ENCODE measurements around the gene TNNC1.

TNNC1 gene

DNA sequence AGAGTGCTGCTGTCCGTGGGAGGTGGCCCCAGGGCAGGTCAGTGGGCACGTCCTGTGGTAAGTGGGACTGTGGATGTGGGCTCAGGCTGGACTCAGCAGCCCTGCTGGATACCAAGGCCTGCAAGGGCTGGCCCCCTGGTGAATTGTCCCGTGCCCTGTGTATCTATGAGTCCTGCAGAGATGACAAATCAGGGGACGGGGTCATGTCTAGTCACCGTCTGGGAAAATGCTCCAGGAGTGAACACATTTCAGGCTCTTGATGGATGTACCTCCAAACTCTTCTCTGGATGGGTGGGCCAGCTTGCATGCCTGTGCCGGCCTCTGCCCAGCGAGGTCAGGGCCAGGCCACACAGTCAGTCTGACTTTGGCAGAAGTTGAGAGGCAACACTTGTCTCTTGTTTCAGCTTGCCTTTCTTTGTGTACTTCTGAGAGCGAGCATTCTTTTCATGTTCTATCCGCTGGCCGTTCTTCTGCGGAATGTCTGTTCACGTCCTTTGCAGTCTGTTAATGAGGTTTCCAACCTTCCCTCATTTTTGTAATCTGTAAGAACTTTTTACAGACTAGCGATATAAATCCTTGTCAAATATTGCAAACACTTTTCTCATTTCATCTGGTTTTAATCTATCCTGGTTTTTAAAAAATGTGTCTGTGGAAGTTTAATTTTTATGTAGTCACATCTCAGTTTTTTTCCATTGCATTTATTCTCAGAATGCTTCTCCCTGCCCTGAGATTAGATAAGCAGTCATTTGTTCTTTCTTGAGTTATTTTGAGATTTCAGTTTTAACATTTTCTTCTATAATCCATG is 29.9 kb upstream of the TNNC1 start:
- DNase-seq, result no peak

GRCh38 chr3:52483081-52483480 is 29.2 kb upstream of the TNNC1 start:
- no peak for DNase-seq

DNA sequence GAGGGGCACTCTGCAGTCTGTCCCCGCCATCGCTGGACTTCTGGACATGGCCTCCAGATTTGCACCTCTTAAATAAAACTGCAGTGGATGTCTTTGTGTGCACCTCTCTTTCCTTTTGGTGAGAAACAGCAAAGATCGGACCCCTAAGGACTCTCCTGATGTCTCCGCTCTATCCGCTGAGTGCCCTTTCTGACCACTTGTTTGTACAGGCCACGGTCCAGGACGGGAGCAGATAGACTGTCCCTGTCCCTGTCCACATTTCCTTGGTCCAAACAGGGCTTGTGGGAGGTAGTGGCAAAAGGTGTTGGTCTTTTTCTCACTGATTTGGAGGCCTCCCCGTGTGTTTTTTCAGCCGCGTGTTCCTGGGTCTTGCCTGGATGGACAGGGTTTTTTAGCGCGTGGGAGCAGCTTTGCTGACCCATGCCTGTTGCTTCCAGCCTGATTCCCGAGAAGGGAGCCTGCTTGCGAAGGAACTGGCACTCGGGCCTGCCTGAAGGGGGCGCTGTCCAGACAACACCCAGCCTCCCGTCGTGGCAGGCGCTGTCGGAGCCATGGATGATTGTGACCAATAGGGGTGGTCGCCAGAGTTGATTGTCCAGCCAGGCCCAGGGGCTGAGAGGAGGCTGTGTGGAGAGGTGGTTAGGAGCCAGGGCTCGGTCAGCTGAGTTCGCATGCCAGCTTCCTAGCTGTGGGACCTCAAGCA is 28.1 kb upstream of the TNNC1 start:
- DNase-seq, result no peak

DNA sequence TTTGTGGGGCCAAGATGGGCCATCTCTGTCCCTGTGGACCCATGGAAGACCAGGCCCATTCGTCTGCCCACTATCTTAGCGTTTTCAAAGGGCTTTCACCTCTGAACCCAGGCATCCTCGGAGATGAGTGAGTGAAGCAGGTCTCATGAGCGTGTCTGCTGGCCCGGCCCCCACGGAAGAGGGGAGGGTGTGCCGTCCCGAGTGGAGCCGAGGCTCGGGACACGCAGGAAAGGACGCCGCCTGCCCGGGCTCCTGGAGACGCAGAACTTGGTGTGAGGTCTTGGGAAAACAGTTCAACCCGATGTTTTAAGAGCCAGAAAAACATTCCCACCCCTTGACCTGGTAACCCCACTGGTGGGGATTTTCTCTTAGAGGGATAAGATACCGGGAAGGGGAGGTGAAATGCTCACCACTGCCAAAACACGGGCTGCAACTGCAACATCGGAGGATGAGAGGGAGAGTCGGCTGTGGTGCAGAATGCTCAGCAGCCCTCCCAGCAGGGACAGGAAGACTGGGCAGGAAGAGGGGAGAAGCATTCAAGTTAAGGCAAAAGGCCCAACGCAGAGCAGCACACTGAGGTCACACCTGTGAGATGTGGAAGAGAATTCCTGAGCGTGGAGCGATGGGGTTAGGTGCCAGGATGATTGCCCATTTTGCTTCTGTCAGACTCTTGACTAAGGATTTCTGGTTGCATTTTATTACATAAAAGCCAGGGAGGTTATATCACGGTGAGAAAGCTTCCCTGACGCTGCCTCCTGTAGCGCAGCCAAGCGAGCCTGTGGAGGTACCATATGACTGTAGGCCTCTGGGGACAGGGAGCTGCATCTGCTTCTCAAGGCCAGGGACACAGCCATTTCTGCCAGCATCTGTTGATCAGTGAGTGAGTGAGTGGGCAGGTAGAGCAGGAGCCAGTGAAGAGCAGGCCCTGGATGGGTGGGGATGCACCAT is 27.2 kb upstream of the TNNC1 start:
- DNase-seq, result no peak

GRCh38 chr3:52479877-52480575 is 26.2 kb upstream of the TNNC1 start:
- no peak for DNase-seq

DNA sequence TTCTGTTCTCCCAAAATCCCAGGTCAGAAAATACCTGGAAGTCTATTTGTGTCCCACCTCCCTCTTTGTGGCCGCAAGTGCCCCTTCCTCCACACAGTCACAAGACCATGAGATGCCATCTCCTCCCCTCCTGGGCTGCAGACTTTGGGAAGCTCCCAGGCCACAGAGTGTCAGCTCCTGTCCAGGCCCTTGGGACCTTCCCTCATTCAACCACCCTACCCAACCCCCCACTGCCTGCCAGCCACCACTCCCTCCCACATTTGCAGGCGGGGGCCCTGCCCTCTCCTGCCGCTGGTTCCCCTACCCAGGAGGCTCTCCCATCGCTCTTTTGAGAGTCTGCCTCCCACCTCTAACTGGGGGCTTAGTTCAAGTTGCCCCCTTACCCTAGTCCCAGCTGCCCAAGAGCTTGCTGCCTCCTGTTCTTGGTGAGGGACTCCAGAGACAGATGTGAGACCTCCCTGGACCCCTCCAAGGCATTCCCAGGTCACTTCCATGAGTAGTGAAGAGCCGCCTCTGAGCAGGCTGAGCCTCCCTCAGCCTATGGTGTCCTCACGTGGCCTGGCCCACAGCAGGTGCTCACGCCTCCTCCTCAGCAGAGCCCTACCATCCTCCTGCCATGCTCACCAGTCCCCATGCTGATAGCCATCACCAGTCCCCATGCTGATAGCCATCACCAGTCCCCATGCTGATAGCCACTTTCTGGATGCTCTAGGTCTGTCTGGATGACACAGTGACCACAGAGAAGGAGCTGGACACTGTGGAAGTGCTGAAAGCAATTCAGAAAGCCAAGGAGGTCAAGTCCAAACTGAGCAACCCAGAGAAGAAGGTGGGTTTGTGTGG is 25.4 kb upstream of the TNNC1 start:
- DNase-seq, result no peak

DNA sequence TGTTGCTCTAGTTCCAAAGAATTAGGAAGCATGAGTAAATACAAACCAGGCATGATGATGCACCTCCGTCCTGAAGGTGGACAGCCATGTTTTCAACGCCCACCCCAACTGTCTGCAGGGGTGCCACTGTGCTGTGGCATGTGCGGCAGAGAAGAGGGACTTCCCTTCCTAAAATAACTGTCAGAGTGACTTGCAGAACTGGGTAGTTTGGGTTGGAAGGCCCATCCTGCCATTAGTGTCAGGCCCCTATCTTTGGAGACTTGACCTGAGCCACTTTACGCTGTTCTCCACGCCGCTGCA is 23.9 kb upstream of the TNNC1 start:
- no peak for DNase-seq

GRCh38 chr3:52477076-52477795 is 23.4 kb upstream of the TNNC1 start:
- DNase-seq, result no peak

- no peak for DNase-seq
These were observed 19.2 kb upstream of the TNNC1 start for GRCh38 chr3:52473026-52473425.

DNA sequence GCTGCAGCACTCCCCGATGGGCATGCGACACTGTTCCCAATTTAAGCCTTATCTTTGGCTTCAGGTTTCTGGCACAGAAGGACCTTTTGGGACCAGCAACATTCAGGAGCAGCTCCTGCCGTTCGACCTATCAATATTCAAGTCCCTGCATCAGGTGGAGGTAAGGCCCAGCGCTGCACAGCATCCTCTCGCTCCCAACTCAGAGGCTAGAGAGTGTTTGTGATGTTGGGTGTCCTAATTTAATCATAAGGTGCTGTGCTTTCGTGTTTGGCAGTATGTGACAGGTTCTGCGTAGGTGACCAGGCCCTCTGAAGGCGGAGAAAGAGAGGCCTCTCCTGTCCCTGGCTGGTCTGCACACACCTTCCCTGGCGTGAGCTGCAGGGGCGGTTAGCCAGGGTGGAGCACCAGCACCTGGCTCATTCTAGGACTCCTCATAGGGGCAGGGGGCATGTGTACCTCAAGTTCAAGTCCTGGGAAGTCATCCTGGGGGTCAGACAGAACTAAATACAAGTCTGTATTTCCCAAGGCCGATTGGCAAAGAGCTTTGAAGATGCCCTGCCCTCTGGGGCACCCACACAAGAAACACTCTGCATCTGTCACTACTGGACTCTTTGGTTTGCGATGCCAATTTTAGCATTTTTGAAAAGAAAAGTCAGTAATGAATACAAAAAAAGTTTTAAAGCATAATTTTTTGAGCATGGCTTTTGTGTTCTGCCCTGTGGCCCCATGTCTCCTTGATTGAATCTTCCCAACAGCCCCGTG is 18.6 kb upstream of the TNNC1 start:
- DNase-seq, result no peak

- DNase-seq, result no peak
These were observed 17.8 kb upstream of the TNNC1 start for GRCh38 chr3:52471371-52472238.

- no peak for DNase-seq
These were observed 17.1 kb upstream of the TNNC1 start for GRCh38 chr3:52470920-52471319.

GRCh38 chr3:52469001-52469400 is 15.2 kb upstream of the TNNC1 start:
- no peak for DNase-seq

GRCh38 chr3:52468336-52468735 is 14.5 kb upstream of the TNNC1 start:
- DNase-seq, result no peak

DNA sequence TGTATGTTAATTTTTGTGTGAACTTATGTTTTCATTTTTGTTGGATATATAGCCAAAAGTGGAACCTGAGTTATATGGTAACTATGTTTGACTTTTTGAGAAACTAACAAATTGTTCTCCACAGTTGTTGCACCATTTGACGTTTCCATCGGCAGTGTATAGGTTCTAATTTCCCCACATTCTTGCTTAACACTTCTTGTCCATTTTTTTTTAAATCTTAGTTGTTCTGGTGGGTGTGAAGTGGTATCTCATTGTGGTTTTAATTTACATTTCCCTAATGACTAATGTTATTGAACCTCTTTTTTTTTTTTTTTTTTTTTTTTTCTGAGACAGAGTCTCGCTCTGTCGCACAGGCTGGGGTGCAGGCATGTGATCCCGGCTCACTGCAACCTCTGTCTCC is 9.6 kb upstream of the TNNC1 start:
- no peak for DNase-seq

DNA sequence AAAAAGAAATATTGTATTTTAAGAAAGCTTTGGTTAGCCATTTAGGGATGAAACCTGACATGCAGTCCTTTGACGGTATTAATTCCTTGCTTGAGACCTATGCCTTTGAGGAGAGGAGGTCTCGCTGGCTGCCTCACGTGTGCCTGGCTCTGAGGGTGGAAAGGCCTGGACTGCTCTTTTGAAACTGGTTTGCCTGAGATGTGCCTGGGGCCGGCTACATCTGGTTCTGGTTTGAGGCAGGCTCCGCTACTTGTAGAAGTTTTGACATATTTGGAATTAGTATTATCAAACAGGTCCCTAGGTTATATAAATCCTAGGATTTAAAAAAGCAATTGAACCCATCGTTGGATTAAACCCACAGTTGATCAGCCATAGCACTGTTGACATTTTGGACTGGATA is 8.0 kb upstream of the TNNC1 start:
- DNase-seq, result no peak

GRCh38 chr3:52458770-52459545 is 5.1 kb upstream of the TNNC1 start:
- DNase-seq, result no peak

GRCh38 chr3:52458031-52458760 is 4.4 kb upstream of the TNNC1 start:
- no peak for DNase-seq

All from NCI-H146 (cell line).